ENCODE data around the gene DPF1. TPM values are rescaled to one million over a fixed set of nuclear protein-coding genes. Genes with fewer than 3 reads are reported as not detected.
A peak's percentile ranks its signal among the peaks of the same experiment; 100 is the strongest.

DPF1 gene
- total RNA-seq, result not detected
- total RNA-seq (2013), result not detected

DNA sequence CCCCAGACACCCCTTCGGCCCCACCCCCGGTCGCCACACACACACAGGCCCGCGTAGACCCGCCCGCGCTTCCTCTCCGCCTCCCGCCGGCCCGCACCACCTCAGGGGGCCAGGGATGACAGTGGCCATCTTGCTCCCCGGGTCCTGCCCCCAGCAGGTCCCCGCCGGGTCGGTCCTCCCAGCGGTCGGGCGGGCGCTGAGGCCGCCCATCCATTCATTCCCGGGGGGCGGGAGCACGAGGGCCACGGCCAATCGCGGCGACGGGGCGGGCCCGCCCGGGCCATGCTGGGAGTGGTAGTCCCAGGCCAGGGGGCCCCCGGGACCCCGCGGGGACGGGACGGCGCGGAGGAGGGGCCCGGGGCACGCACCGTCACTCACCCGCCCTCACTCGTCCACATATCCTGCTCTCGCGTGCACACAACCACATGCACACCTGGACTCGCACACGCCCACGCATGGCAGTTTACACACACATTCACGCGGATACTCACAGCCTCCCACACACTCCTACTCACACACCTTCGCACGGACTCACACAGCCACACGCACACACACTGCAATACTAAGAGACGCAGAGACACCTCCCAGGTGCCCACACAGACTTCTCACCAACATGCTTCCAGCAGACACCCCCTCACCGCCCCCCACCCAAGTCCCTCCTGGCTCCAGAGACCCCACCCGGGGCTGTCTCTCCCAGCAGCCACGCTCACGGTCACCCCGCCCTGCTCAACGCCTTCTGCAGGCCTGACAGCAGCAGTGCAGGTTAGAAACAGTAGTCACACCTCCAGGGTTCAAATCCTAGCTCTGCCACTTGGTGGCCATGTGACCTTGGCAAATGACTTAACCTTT is at the start of gene DPF1:
DPF1 (minus strand) TSS at position 209 of the 849 bp plus-strand sequence; CDS start at position 129, 80 bp downstream.
- no peaks in the 10 kb centered on the region for H3K9me3 ChIP-seq (ENCODE audit: control insufficient read depth, insufficient read depth, low read length)
- no peaks in the 10 kb centered on the region for H3K36me3 ChIP-seq (ENCODE audit: control insufficient read depth, insufficient read depth, low read length)
- Mint-ChIP-seq H3K4me3 (peak within 1 kb of the TSS; percentile 47), H3K9me3 (no peaks in the 10 kb centered on the region), H3K27me3 (ENCODE audit: low read depth in 2 of 2) (peaks cover 52 to 57% of the 10 kb centered on the region in 2 donors), H3K36me3 (no peaks in the 10 kb centered on the region), H3K4me1 (peaks cover 12 to 32% of the 10 kb centered on the region in 2 donors), H3K27ac (no peak within 1 kb of the TSS)
- ATAC-seq (peak; percentile 40 to 67 (median 41)), DNase-seq (peak in 1 of 2 donors; percentile 55)
- no peak within 1 kb of the TSS for H3K27ac ChIP-seq (ENCODE audit: low read length)
- H3K4me3 ChIP-seq (ENCODE audit: low read length), result no peak within 1 kb of the TSS
- intact Hi-C loops (cut with micrococcal nuclease), result loop anchor here (10.0 kb wide), 1 partner anchor 319 kb away; the partner anchor contains the start of genes SIPA1L3 and WDR87
- H3K27me3 ChIP-seq (ENCODE audit: control insufficient read depth, insufficient read depth, low read length), result peaks cover 65% of the 10 kb centered on the region
- WGBS (ENCODE audit: insufficient coverage), result 2% methylated on average over 61 of the region's 61 CpGs
- peaks cover 20% of the 10 kb centered on the region for H3K4me1 ChIP-seq (ENCODE audit: control insufficient read depth, insufficient read depth, low read length)
- TF ChIP-seq, protein P1, sequence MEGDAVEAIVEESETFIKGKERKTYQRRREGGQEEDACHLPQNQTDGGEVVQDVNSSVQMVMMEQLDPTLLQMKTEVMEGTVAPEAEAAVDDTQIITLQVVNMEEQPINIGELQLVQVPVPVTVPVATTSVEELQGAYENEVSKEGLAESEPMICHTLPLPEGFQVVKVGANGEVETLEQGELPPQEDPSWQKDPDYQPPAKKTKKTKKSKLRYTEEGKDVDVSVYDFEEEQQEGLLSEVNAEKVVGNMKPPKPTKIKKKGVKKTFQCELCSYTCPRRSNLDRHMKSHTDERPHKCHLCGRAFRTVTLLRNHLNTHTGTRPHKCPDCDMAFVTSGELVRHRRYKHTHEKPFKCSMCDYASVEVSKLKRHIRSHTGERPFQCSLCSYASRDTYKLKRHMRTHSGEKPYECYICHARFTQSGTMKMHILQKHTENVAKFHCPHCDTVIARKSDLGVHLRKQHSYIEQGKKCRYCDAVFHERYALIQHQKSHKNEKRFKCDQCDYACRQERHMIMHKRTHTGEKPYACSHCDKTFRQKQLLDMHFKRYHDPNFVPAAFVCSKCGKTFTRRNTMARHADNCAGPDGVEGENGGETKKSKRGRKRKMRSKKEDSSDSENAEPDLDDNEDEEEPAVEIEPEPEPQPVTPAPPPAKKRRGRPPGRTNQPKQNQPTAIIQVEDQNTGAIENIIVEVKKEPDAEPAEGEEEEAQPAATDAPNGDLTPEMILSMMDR (IDR thresholded peaks at IDR 0.05), result no peak

DNA sequence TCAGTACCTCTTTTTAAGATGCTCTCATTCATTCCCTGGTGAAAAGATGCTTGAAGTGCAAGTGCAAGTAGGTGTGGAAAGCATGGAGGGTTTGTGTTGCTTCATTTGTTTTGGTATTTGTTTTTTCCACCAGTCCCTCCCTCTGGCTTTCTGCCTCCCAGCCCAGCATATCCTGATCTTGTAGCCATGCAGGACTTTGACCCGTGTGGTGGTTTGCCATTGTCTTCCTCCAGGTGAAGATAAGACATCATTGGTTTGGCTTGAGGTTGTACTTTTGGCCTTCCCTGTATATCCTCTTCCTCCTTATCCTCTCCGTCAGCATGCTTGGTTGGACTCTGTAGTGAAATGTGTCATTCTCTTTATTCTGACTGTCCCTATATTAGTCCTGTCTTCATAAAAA is 49.5 kb upstream of the DPF1 start:
- no peak overlapping the region for H3K4me3 ChIP-seq (ENCODE audit: low read length)
- 100% methylated on average over 1 of the region's 2 CpGs for WGBS (ENCODE audit: insufficient coverage)
- no peaks in the 10 kb centered on the region for H3K9me3 ChIP-seq (ENCODE audit: control insufficient read depth, insufficient read depth, low read length)
- Mint-ChIP-seq H3K4me1 (no peaks in the 10 kb centered on the region), H3K27me3 (ENCODE audit: low read depth in 2 of 2) (no peaks in the 10 kb centered on the region), H3K4me3 (no peak overlapping the region), H3K36me3 (no peaks in the 10 kb centered on the region), H3K27ac (no peak overlapping the region), H3K9me3 (no peaks in the 10 kb centered on the region)
- H3K27me3 ChIP-seq (ENCODE audit: control insufficient read depth, insufficient read depth, low read length), result no peaks in the 10 kb centered on the region
- H3K36me3 ChIP-seq (ENCODE audit: control insufficient read depth, insufficient read depth, low read length), result no peaks in the 10 kb centered on the region
- DNase-seq, result no peak
- ATAC-seq, result no peak
- no peaks in the 10 kb centered on the region for H3K4me1 ChIP-seq (ENCODE audit: control insufficient read depth, insufficient read depth, low read length)
- TF ChIP-seq, protein P1 (IDR thresholded peaks at IDR 0.05), result no peak
- intact Hi-C loops (cut with micrococcal nuclease), result no loop called here
- no peak overlapping the region for H3K27ac ChIP-seq (ENCODE audit: low read length)

DNA sequence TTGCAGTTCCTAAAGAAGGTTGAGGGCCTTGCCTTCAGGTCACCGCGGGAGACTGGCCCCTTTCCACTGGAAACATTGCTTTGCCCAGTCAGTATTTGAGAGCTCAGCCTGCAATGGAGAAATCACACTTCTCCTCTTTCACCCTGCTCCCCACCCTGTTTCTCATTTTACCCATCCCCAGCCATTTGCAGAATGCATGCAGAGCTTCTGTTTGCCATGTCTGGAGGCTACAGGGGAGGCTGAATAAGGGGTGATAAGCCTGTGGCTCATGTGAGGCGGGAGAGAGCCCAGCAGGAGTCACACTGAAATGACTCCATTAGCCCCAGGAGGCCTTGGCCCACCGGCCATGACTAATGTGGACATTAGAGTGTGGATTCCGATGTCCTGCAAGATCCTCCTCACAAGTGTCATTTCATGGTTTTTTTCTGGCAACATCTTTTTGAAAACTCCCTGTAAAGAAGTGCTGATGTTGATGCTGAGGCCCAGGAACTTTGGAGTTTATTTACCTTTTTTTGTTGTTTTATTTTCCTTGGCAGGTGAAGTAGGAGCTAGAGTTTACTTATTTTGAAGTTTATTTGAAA is 46.7 kb upstream of the DPF1 start:
- TF ChIP-seq, protein P1 (IDR thresholded peaks at IDR 0.05), result no peak
- Mint-ChIP-seq H3K4me1 (no peaks in the 10 kb centered on the region), H3K4me3 (no peak overlapping the region), H3K27me3 (ENCODE audit: low read depth in 2 of 2) (peaks cover 6 to 14% of the 10 kb centered on the region in 2 donors), H3K9me3 (no peaks in the 10 kb centered on the region), H3K27ac (no peak overlapping the region), H3K36me3 (no peaks in the 10 kb centered on the region)
- Histone ChIP-seq H3K27ac (ENCODE audit: low read length) (no peak overlapping the region), H3K4me3 (ENCODE audit: low read length) (no peak overlapping the region), H3K9me3 (ENCODE audit: control insufficient read depth, insufficient read depth, low read length) (no peaks in the 10 kb centered on the region), H3K36me3 (ENCODE audit: control insufficient read depth, insufficient read depth, low read length) (no peaks in the 10 kb centered on the region), H3K27me3 (ENCODE audit: control insufficient read depth, insufficient read depth, low read length) (no peaks in the 10 kb centered on the region), H3K4me1 (ENCODE audit: control insufficient read depth, insufficient read depth, low read length) (no peaks in the 10 kb centered on the region)
- no peak for ATAC-seq
- 94% methylated on average over 5 of the region's 5 CpGs for WGBS (ENCODE audit: insufficient coverage)
- no peak for DNase-seq
- intact Hi-C loops (cut with micrococcal nuclease), result no loop called here
